Endothelial cell of umbilical vein (primary cell): ENCODE results near the gene FOXD4L1. TPM values are rescaled to one million over a fixed set of nuclear protein-coding genes. Genes with fewer than 3 reads are reported as not detected.
"Not testable (repeated sequence)": the region's sequence is repeated elsewhere in the genome, so short reads cannot be mapped to it uniquely, and the experiment has no call there.

Experiments
- BruUV-seq: library from RNA; stranded (reverse); fragments of 400-500 nt; replicated peaks from 2 replicates; lab custom pipeline; 2021; lab: Mats Ljungman, UMichigan
- CTCF ChIA-PET: fragments of 300-600, 350-600 bp; sonication (Branson Sonifier 250); formaldehyde crosslinking; loops from one replicate; lab custom pipeline; 2021; ENCODE audit warnings: antibody characterized with exemption, inconsistent platforms; lab: Charles Lee
- POLR2A ChIA-PET: fragments of 300-600, 350-600 bp; sonication (Branson Sonifier 250); formaldehyde crosslinking; loops from one replicate; lab custom pipeline; 2021; ENCODE audit warnings: antibody characterized with exemption, inconsistent platforms; lab: Charles Lee
- DNase-seq: peaks from one replicate; pipeline ENCODE4 v3.0.0-alpha.2; 2011; ENCODE audit warnings: low read depth, low spot score
- FAIRE-seq: peaks from 2 replicates; lab custom pipeline; 2011; peaks lifted over from hg19 to GRCh38; lab: Jason Lieb, UNC
- H2AFZ ChIP-seq: 2 replicates; pipeline ENCODE4 v1.6.0; 2012; ENCODE audit warnings: low read depth, low read length, control low read depth, inconsistent platforms
- H3K27ac ChIP-seq: 2 replicates; pipeline ENCODE4 v1.5.1; 2011; ENCODE audit warnings: low read depth, mild to moderate bottlenecking, control low read depth, low read length, moderate library complexity; ENCODE audit not compliant: insufficient read depth
- H3K27me3 ChIP-seq, 2 experiments: 2 replicates each; pipeline versions ENCODE4 v1.6.0 to v1.6.1; 2011; ENCODE audit warnings: low read length in 2 of 2, mixed read lengths in 1 of 2; ENCODE audit not compliant: control insufficient read depth in 2 of 2, insufficient read depth in 2 of 2
- H3K36me3 ChIP-seq, 2 experiments: 2 replicates in 1 of 2; 3 replicates in 1 of 2; pipeline ENCODE4 v1.5.1; 2011; ENCODE audit warnings: low read length in 2 of 2, mild to moderate bottlenecking in 1 of 2, moderate library complexity in 1 of 2; ENCODE audit not compliant: control insufficient read depth in 2 of 2, insufficient read depth in 2 of 2; ENCODE audit errors: extremely low read depth in 1 of 2
- H3K4me1 ChIP-seq: 3 replicates; pipeline ENCODE4 v1.5.1; 2011; ENCODE audit warnings: mild to moderate bottlenecking, low read length; ENCODE audit not compliant: control insufficient read depth, insufficient read depth; ENCODE audit errors: extremely low read depth
- H3K4me2 ChIP-seq: 2 replicates; pipeline ENCODE4 v1.6.1; 2011; ENCODE audit warnings: low read length, control low read depth, mixed read lengths; ENCODE audit not compliant: insufficient read depth
- H3K4me3 ChIP-seq, 3 experiments: fragments of 200-600 bp in 1 of 3; sonication (generic), shearing (Covaris generic) in 1 of 3; replicated peaks in 1 of 3; 2 replicates each; pipeline ENCODE4 v1.5.1; 2011 to 2016; ENCODE audit warnings: control low read depth in 3 of 3, low read length in 3 of 3, mild to moderate bottlenecking in 2 of 3, inconsistent platforms in 1 of 3, low read depth in 1 of 3, moderate library complexity in 1 of 3; ENCODE audit not compliant: insufficient read depth in 1 of 3
- H3K79me2 ChIP-seq: 2 replicates; pipeline ENCODE4 v1.6.0; 2012; ENCODE audit warnings: low read length, inconsistent platforms; ENCODE audit not compliant: control insufficient read depth, insufficient read depth
- H3K9ac ChIP-seq: replicated peaks from 2 replicates; pipeline ENCODE3; 2011; ENCODE audit warnings: low read length, control low read depth; ENCODE audit not compliant: insufficient read depth; ENCODE audit errors: extremely low read depth
- H3K9me1 ChIP-seq: replicated peaks from 3 replicates; pipeline ENCODE4 v1.6.0; 2011; ENCODE audit warnings: mild to moderate bottlenecking, low read length; ENCODE audit not compliant: control insufficient read depth, insufficient read depth; ENCODE audit errors: extremely low read depth
- H3K9me3 ChIP-seq: replicated peaks from 2 replicates; pipeline ENCODE4 v1.5.1; 2012; ENCODE audit warnings: low read length, inconsistent platforms; ENCODE audit not compliant: control insufficient read depth, insufficient read depth
- H4K20me1 ChIP-seq: replicated peaks from 2 replicates; pipeline ENCODE3; 2011; ENCODE audit warnings: mild to moderate bottlenecking, low read length; ENCODE audit not compliant: control insufficient read depth, insufficient read depth; ENCODE audit errors: extremely low read depth
- EZH2 ChIP-seq: IDR thresholded peaks from 2 replicates; pipeline ENCODE4 v1.6.1; 2012; ENCODE audit warnings: borderline replicate concordance, low read depth, mild to moderate bottlenecking, moderate library complexity, low read length, inconsistent platforms; ENCODE audit not compliant: severe bottlenecking
- dilution Hi-C: fragments of 300-500 bp; cut with MboI; formaldehyde crosslinking; loops from one replicate; pipeline ENCODE4 v1.15.0; 2019; ENCODE audit warnings: low sequenced_read_pairs; ENCODE audit not compliant: extremely low pct_ligation_motif_present
- intact Hi-C: fragments of 100-400 bp; cut with micrococcal nuclease; formaldehyde crosslinking; loops from one replicate; pipeline ENCODE4 v1.10.0; 2022
- polyA plus RNA-seq, 4 experiments: library from polyadenylated mRNA; depleted of rRNA in 3 of 4; stranded (reverse) in 3 of 4; unstranded in 1 of 4; fragments of >200 nt; gene quantifications; 2 replicates each; pipeline versions ENCODE4 v1.2.1 to v1.2.3, GENCODE V29; 2011 to 2012; ENCODE audit warnings: missing spikeins in 1 of 4
- total RNA-seq: library from RNA; stranded (reverse); gene quantifications from 2 replicates; pipeline ENCODE4 v1.2.3, GENCODE V29; 2021

FOXD4L1 gene
- total and polyA plus RNA-seq, 2 donors (not counting 3 experiments of a cell fraction or from before 2014, with no cell fraction given), result 0.04 TPM; not detected in 1

GRCh38 chr2:113541204-113541975, 42.9 kb downstream of the FOXD4L1 start:
- H2AFZ ChIP-seq, BruUV-seq, H4K20me1 ChIP-seq, H3K9me3 ChIP-seq, FAIRE-seq, H3K36me3 ChIP-seq, POLR2A ChIA-PET, dilution Hi-C loops, H3K9ac ChIP-seq, H3K79me2 ChIP-seq, CTCF ChIA-PET, H3K9me1 ChIP-seq, H3K27ac ChIP-seq, intact Hi-C loops, H3K4me1 ChIP-seq, DNase-seq: not testable (repeated sequence)
- Histone ChIP-seq H3K4me3 (peak overlapping the region in 1 of 3 experiments; percentile 28), H3K4me2 (peak overlapping the region; percentile 17), H3K27me3 (peaks cover 4 to 11% of the 10 kb centered on the region in 2 experiments)
- peak; percentile 78 for TF ChIP-seq EZH2

- H3K4me3 ChIP-seq, H3K9ac ChIP-seq, H3K36me3 ChIP-seq, dilution Hi-C loops, H3K27ac ChIP-seq, DNase-seq, BruUV-seq, H3K9me1 ChIP-seq, H2AFZ ChIP-seq, intact Hi-C loops, H4K20me1 ChIP-seq, H3K9me3 ChIP-seq, H3K79me2 ChIP-seq, POLR2A ChIA-PET, FAIRE-seq, H3K4me2 ChIP-seq, H3K4me1 ChIP-seq, CTCF ChIA-PET: not testable (repeated sequence)
- peaks cover 4 to 11% of the 10 kb centered on the region in 2 experiments for H3K27me3 ChIP-seq
- peak; percentile 72 for TF ChIP-seq EZH2
Observed at GRCh38 chr2:113541976-113542485, 43.6 kb downstream of the FOXD4L1 start.

DNA sequence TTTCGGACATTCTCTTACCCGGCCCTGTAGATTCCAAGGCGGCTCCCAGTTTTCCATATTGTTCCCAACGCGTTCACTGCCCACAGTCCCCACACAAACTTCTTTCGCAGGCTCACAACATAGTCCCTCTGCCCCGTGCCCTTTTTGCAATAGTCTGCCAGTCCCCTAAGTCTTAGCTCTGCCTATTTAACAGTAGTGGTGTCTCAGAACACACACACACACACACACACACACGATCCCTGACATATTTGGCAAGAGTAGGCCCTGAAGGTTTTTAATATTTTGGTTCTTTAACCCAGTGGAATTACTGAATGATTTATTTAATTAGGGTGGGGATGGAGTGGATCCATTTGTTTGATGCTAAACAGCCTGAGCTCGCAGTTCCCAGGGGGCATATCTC, 44.1 kb downstream of the FOXD4L1 start:
- H4K20me1 ChIP-seq, H3K9me3 ChIP-seq, CTCF ChIA-PET, H3K4me1 ChIP-seq, dilution Hi-C loops, FAIRE-seq, H3K9ac ChIP-seq, POLR2A ChIA-PET, H3K4me2 ChIP-seq, H3K9me1 ChIP-seq, H3K27ac ChIP-seq, BruUV-seq, DNase-seq, H3K36me3 ChIP-seq, H3K79me2 ChIP-seq, intact Hi-C loops, H2AFZ ChIP-seq, H3K4me3 ChIP-seq: not testable (repeated sequence)
- H3K27me3 ChIP-seq, result peaks cover 4 to 11% of the 10 kb centered on the region in 2 experiments
